CD8-positive, alpha-beta memory T cell (primary cell): Measurements from ENCODE around the gene CHSY1. TPM values are rescaled to one million over a fixed set of nuclear protein-coding genes. Genes with fewer than 3 reads are reported as not detected.
A peak's percentile ranks its signal among the peaks of the same experiment; 100 is the strongest.

ENCODE experiments used
- CTCF ChIA-PET: fragments of 350-600 bp; sonication (Branson Sonifier 250); formaldehyde crosslinking; loops from one replicate; lab custom pipeline; 2021; ENCODE audit warnings: antibody characterized with exemption; lab: Charles Lee
- POLR2A ChIA-PET: fragments of 350-600 bp; sonication (Branson Sonifier 250); formaldehyde crosslinking; loops from one replicate; lab custom pipeline; 2021; ENCODE audit warnings: antibody characterized with exemption; lab: Charles Lee
- DNase-seq, 5 donors: peaks; one replicate each; pipeline versions ENCODE4 v3.0.0 to v3.0.0-alpha.2; 2020 to 2022; ENCODE audit warnings: mixed read lengths in 1 of 5
- H3K27ac ChIP-seq: one replicate; pipeline ENCODE4 v1.7.0; 2013; ENCODE audit warnings: low read depth, mild to moderate bottlenecking, low read length, moderate library complexity
- H3K27me3 ChIP-seq: 2 replicates; pipeline ENCODE4 v1.7.0; 2013; ENCODE audit warnings: low read length, mild to moderate bottlenecking; ENCODE audit not compliant: insufficient read depth, poor library complexity, severe bottlenecking
- H3K36me3 ChIP-seq: 2 replicates; pipeline ENCODE4 v1.7.0; 2013; ENCODE audit warnings: mild to moderate bottlenecking, low read length, moderate library complexity; ENCODE audit not compliant: insufficient read depth
- H3K4me1 ChIP-seq: 2 replicates; pipeline ENCODE4 v1.7.0; 2013; ENCODE audit warnings: mild to moderate bottlenecking, low read length, moderate library complexity; ENCODE audit not compliant: insufficient read depth
- H3K4me3 ChIP-seq: 2 replicates; pipeline ENCODE4 v1.7.0; 2013; ENCODE audit warnings: mild to moderate bottlenecking, low read length
- H3K9me3 ChIP-seq: 2 replicates; pipeline ENCODE4 v1.7.0; 2013; ENCODE audit warnings: mild to moderate bottlenecking, low read length
- H3K27ac Mint-ChIP-seq, 8 donors: one replicate each; pipeline ENCODE4 v1.8.0; 2020 to 2021; ENCODE audit warnings: mixed read lengths in 8 of 8, mild to moderate bottlenecking in 6 of 8, inconsistent platforms in 3 of 8, moderate library complexity in 3 of 8
- H3K27me3 Mint-ChIP-seq, 2 donors: one replicate each; pipeline ENCODE4 v1.8.0; 2020 to 2021; ENCODE audit warnings: mixed read lengths in 2 of 2, mild to moderate bottlenecking in 1 of 2, moderate library complexity in 1 of 2
- H3K36me3 Mint-ChIP-seq, 3 donors: one replicate each; pipeline ENCODE4 v1.8.0; 2020 to 2021; ENCODE audit warnings: mixed read lengths in 3 of 3, inconsistent platforms in 1 of 3, mild to moderate bottlenecking in 1 of 3
- H3K4me1 Mint-ChIP-seq, 3 donors: one replicate each; pipeline ENCODE4 v1.8.0; 2020 to 2021; ENCODE audit warnings: mixed read lengths in 3 of 3, inconsistent platforms in 1 of 3, mild to moderate bottlenecking in 1 of 3
- H3K4me3 Mint-ChIP-seq, 7 donors: one replicate each; pipeline ENCODE4 v1.8.0; 2020 to 2021; ENCODE audit warnings: mixed read lengths in 7 of 7, mild to moderate bottlenecking in 6 of 7, moderate library complexity in 4 of 7, inconsistent platforms in 2 of 7
- H3K9me3 Mint-ChIP-seq, 5 donors: one replicate each; pipeline ENCODE4 v1.8.0; 2020 to 2022; ENCODE audit warnings: mixed read lengths in 5 of 5, mild to moderate bottlenecking in 3 of 5, moderate library complexity in 2 of 5, inconsistent platforms in 1 of 5
- polyA plus RNA-seq: library from polyadenylated mRNA; unstranded; fragments of 300-500 nt; fragmentation: Illumina TruSeq; gene quantifications from one replicate; pipeline ENCODE4 v1.2.3, GENCODE V29; 2021
- total RNA-seq, 2 experiments: library from RNA; stranded (reverse); gene quantifications; one replicate each; pipeline ENCODE4 v1.2.3, GENCODE V29; 2021

Gene CHSY1
- total and polyA plus RNA-seq, 3 experiments from 2014 or later = 3.6 to 49.7 (median 49.4) TPM

GRCh38 chr15:101204739-101205535 is 46.9 kb downstream of the CHSY1 start:
- Mint-ChIP-seq H3K27me3 (no peaks in the 10 kb centered on the region), H3K4me1 (peaks cover 78 to 90% (median 88%) of the 10 kb centered on the region in 3 donors), H3K9me3 (no peaks in the 10 kb centered on the region), H3K36me3 (peaks cover 0 to 4% (median 3%) of the 10 kb centered on the region in 3 donors), H3K27ac (peak overlapping the region in 5 of 8 donors; percentile 8 to 78 (median 63)), H3K4me3 (peak overlapping the region in 5 of 7 donors; percentile 44 to 78 (median 56))
- Histone ChIP-seq H3K27ac (no peak overlapping the region), H3K9me3 (no peaks in the 10 kb centered on the region), H3K27me3 (no peaks in the 10 kb centered on the region), H3K36me3 (no peaks in the 10 kb centered on the region), H3K4me3 (no peak overlapping the region), H3K4me1 (peaks cover 45% of the 10 kb centered on the region)
- DNase-seq = no peak
- POLR2A ChIA-PET = no interaction called here
- CTCF ChIA-PET = interaction anchor here (1.0 to 1.9 kb wide), 4 partner anchors 9 to 116 kb away, joined by 3 to 5 read pairs (median 3); no protein-coding TSS in a partner anchor

DNA sequence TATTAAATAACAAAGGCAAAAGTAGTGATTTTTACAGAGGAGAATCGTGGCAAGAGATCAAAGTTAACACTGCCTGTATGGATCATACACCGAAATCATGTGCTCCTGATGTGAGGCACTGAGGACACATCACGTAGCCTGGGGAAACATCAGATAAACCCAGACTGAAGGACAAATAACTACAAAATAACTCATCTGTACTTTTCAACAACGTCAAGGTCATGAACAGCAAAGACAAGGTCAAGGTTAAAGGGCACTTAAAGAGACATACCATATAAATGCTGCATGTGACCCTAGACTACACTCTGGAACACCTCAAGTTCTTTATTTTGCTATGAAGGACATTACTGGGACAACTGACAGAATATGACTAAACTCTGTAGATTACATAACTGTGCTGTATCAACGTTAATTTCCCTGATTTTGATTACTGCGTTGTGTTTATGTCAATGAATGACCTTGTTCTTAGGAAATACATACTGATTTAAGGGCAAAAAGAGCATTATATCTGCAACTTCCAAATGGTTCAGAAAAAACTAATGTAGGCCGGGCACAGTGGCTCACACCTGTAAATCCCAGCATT is 48.1 kb downstream of the CHSY1 start:
- H3K4me3 Mint-ChIP-seq = peak overlapping the region in 5 of 7 donors; percentile 8 to 32 (median 14)
- DNase-seq = no peak
- CTCF ChIA-PET = no interaction called here
- H3K4me3 ChIP-seq = no peak overlapping the region
- no peak overlapping the region for H3K27ac ChIP-seq
- H3K4me1 ChIP-seq = peaks cover 52% of the 10 kb centered on the region
- H3K36me3 ChIP-seq = no peaks in the 10 kb centered on the region
- no peaks in the 10 kb centered on the region for H3K27me3 ChIP-seq
- POLR2A ChIA-PET = no interaction called here
- H3K27ac Mint-ChIP-seq = peak overlapping the region in 1 of 8 donors; percentile 23
- no peaks in the 10 kb centered on the region for H3K9me3 Mint-ChIP-seq
- peaks cover 0 to 4% (median 0%) of the 10 kb centered on the region in 3 donors for H3K36me3 Mint-ChIP-seq
- H3K27me3 Mint-ChIP-seq = peaks cover 0 to 2% of the 10 kb centered on the region in 2 donors
- H3K9me3 ChIP-seq = no peaks in the 10 kb centered on the region
- peaks cover 74 to 90% (median 88%) of the 10 kb centered on the region in 3 donors for H3K4me1 Mint-ChIP-seq

- H3K4me1 Mint-ChIP-seq = peaks cover 76 to 93% (median 91%) of the 10 kb centered on the region in 3 donors
- H3K27ac Mint-ChIP-seq = peak overlapping the region in 2 of 8 donors; percentile 35 to 86
- ChIA-PET CTCF (no interaction called here), POLR2A (no interaction called here)
- peaks cover 52% of the 10 kb centered on the region for H3K4me1 ChIP-seq
- H3K9me3 Mint-ChIP-seq = no peaks in the 10 kb centered on the region
- H3K27me3 ChIP-seq = no peaks in the 10 kb centered on the region
- H3K4me3 Mint-ChIP-seq = peak overlapping the region in 5 of 7 donors; percentile 20 to 55 (median 36)
- H3K36me3 ChIP-seq = no peaks in the 10 kb centered on the region
- no peak for DNase-seq
- peaks cover 0 to 2% of the 10 kb centered on the region in 2 donors for H3K27me3 Mint-ChIP-seq
- H3K36me3 Mint-ChIP-seq = peaks cover 0 to 3% (median 0%) of the 10 kb centered on the region in 3 donors
- no peaks in the 10 kb centered on the region for H3K9me3 ChIP-seq
- no peak overlapping the region for H3K27ac ChIP-seq
- H3K4me3 ChIP-seq = no peak overlapping the region
These were observed 48.7 kb downstream of the CHSY1 start for GRCh38 chr15:101203029-101203573.

- H3K4me1 Mint-ChIP-seq = peaks cover 72 to 90% (median 84%) of the 10 kb centered on the region in 3 donors
- peaks cover 49% of the 10 kb centered on the region for H3K4me1 ChIP-seq
- CTCF ChIA-PET = interaction anchor here (0.9 kb wide), 1 partner anchor 41 kb away, joined by 3 read pairs; no protein-coding TSS in a partner anchor
- no peaks in the 10 kb centered on the region for H3K9me3 Mint-ChIP-seq
- no peak overlapping the region for H3K27ac ChIP-seq
- peaks cover 0 to 2% of the 10 kb centered on the region in 2 donors for H3K27me3 Mint-ChIP-seq
- H3K36me3 ChIP-seq = no peaks in the 10 kb centered on the region
- POLR2A ChIA-PET = no interaction called here
- DNase-seq = no peak
- H3K27me3 ChIP-seq = no peaks in the 10 kb centered on the region
- H3K27ac Mint-ChIP-seq = peak overlapping the region in 1 of 8 donors; percentile 70
- H3K9me3 ChIP-seq = no peaks in the 10 kb centered on the region
- peaks cover 0 to 1% (median 0%) of the 10 kb centered on the region in 3 donors for H3K36me3 Mint-ChIP-seq
- no peak overlapping the region for H3K4me3 ChIP-seq
- peak overlapping the region in 3 of 7 donors; percentile 5 to 74 (median 49) for H3K4me3 Mint-ChIP-seq
These were observed 50.3 kb downstream of the CHSY1 start for GRCh38 chr15:101201411-101202174.

DNA sequence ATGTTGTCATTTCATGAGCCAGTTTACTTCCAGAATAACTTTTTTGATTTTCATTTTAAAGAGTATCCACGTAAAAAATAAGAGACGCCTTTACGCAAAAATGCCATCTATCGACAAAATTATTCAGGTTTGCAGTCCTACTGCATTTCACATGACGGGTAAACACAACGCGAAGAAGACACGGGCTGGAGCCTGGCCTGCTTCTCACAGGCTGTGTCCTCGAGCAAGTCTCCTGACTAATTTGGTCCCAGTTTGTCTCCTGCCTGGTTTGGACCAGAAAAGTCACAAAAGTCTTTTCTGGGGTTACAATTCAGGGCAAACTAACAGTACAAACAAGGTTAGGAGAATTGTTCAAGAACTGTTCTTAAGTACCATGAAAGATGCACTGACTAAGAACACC is 51.7 kb downstream of the CHSY1 start:
- POLR2A ChIA-PET = no interaction called here
- peak overlapping the region in 6 of 7 donors; percentile 39 to 87 (median 59) for H3K4me3 Mint-ChIP-seq
- no peaks in the 10 kb centered on the region for H3K36me3 ChIP-seq
- H3K36me3 Mint-ChIP-seq = peaks cover 0 to 1% (median 0%) of the 10 kb centered on the region in 3 donors
- H3K9me3 Mint-ChIP-seq = no peaks in the 10 kb centered on the region
- no peak for DNase-seq
- no peak overlapping the region for H3K4me3 ChIP-seq
- H3K4me1 Mint-ChIP-seq = peaks cover 67 to 90% (median 83%) of the 10 kb centered on the region in 3 donors
- H3K4me1 ChIP-seq = peaks cover 43% of the 10 kb centered on the region
- H3K27me3 ChIP-seq = no peaks in the 10 kb centered on the region
- H3K27me3 Mint-ChIP-seq = peaks cover 0 to 2% of the 10 kb centered on the region in 2 donors
- H3K27ac ChIP-seq = no peak overlapping the region
- CTCF ChIA-PET = no interaction called here
- H3K27ac Mint-ChIP-seq = peak overlapping the region in 7 of 8 donors; percentile 45 to 82 (median 62)
- no peaks in the 10 kb centered on the region for H3K9me3 ChIP-seq

GRCh38 chr15:101198800-101199199 is 53.0 kb downstream of the CHSY1 start:
- Histone ChIP-seq H3K36me3 (no peaks in the 10 kb centered on the region), H3K4me1 (peaks cover 55% of the 10 kb centered on the region), H3K27ac (no peak overlapping the region), H3K4me3 (no peak overlapping the region), H3K27me3 (no peaks in the 10 kb centered on the region), H3K9me3 (no peaks in the 10 kb centered on the region)
- CTCF ChIA-PET = interaction anchor here (0.6 to 0.9 kb wide), 2 partner anchors 45 to 1947 kb away, joined by 3 read pairs; partner anchors contain the start of gene LRRC28
- Mint-ChIP-seq H3K4me1 (peaks cover 74 to 94% (median 86%) of the 10 kb centered on the region in 3 donors), H3K27me3 (peaks cover 0 to 3% of the 10 kb centered on the region in 2 donors), H3K9me3 (no peaks in the 10 kb centered on the region), H3K27ac (peak overlapping the region in 3 of 8 donors; percentile 18 to 75 (median 26)), H3K4me3 (peak overlapping the region in 2 of 7 donors; percentile 23 to 24), H3K36me3 (peaks cover 0 to 1% (median 0%) of the 10 kb centered on the region in 3 donors)
- POLR2A ChIA-PET = no interaction called here
- DNase-seq = no peak

- no peak overlapping the region for H3K4me3 ChIP-seq
- Mint-ChIP-seq H3K27ac (peak overlapping the region in 1 of 8 donors; percentile 38), H3K4me3 (no peak overlapping the region), H3K27me3 (peaks cover 0 to 3% of the 10 kb centered on the region in 2 donors), H3K4me1 (peaks cover 71 to 94% (median 86%) of the 10 kb centered on the region in 3 donors), H3K9me3 (no peaks in the 10 kb centered on the region), H3K36me3 (peaks cover 0 to 1% (median 0%) of the 10 kb centered on the region in 3 donors)
- no peak for DNase-seq
- no peaks in the 10 kb centered on the region for H3K27me3 ChIP-seq
- H3K9me3 ChIP-seq = no peaks in the 10 kb centered on the region
- peaks cover 54% of the 10 kb centered on the region for H3K4me1 ChIP-seq
- ChIA-PET POLR2A (no interaction called here), CTCF (no interaction called here)
- H3K36me3 ChIP-seq = no peaks in the 10 kb centered on the region
- H3K27ac ChIP-seq = no peak overlapping the region
These were observed 53.7 kb downstream of the CHSY1 start for GRCh38 chr15:101198031-101198575.
